Measurements from ENCODE around the gene LCLAT1.

LCLAT1 gene

GRCh38 chr2:30405260-30405605 is 41.8 kb upstream of the LCLAT1 start:
- no peak overlapping the region for H3K4me3 ChIP-seq (ENCODE audit: low read depth, low read length)
- no peaks in the 10 kb centered on the region for H3K4me1 ChIP-seq (ENCODE audit: control insufficient read depth, insufficient read depth, low read length)
- ChIA-PET POLR2A (no interaction called here), CTCF (interaction anchor here (0.5 kb wide), 1 partner anchor 263 kb away, joined by 4 read pairs; no protein-coding TSS in a partner anchor)
- no peak overlapping the region for H3K27ac ChIP-seq (ENCODE audit: extremely low read depth, low read depth, low read length)
- no peaks in the 10 kb centered on the region for H3K36me3 ChIP-seq (ENCODE audit: control insufficient read depth in 2 of 2, insufficient read depth in 1 of 2, low read length in 2 of 2)
- no peaks in the 10 kb centered on the region for H3K9me3 ChIP-seq (ENCODE audit: control insufficient read depth, insufficient read depth, low read depth, low read length)
- no peak for TF ChIP-seq ZBTB10 (tag by site-specific recombination; IDR thresholded peaks at IDR 0.05)
- no peak for TF ChIP-seq ZNF747 (tag by site-specific recombination; IDR thresholded peaks at IDR 0.05)
- TF ChIP-seq ZBTB49 (tag by site-specific recombination; IDR thresholded peaks at IDR 0.05; ENCODE audit: low read depth) = no peak
- no peak for TF ChIP-seq BCL6B (tag by site-specific recombination; IDR thresholded peaks at IDR 0.05)
- no peak for TF ChIP-seq ZNF184 (tag by site-specific recombination; IDR thresholded peaks at IDR 0.05)
- TF ChIP-seq MYNN (tag by site-specific recombination; IDR thresholded peaks at IDR 0.05; ENCODE audit: borderline replicate concordance) = no peak
- TF ChIP-seq ZBTB44 (tag by site-specific recombination; IDR thresholded peaks at IDR 0.05) = no peak
- TF ChIP-seq ZNF645 (tag by site-specific recombination; IDR thresholded peaks at IDR 0.05) = no peak

- Histone ChIP-seq H3K4me1 (ENCODE audit: control insufficient read depth, insufficient read depth, low read length) (no peaks in the 10 kb centered on the region), H3K36me3 (ENCODE audit: control insufficient read depth in 2 of 2, insufficient read depth in 1 of 2, low read length in 2 of 2) (no peaks in the 10 kb centered on the region), H3K9me3 (ENCODE audit: control insufficient read depth, insufficient read depth, low read depth, low read length) (no peaks in the 10 kb centered on the region), H3K4me3 (ENCODE audit: low read depth, low read length) (no peak overlapping the region), H3K27ac (ENCODE audit: extremely low read depth, low read depth, low read length) (no peak overlapping the region)
- ChIA-PET POLR2A (no interaction called here), CTCF (interaction anchor here (0.6 kb wide), 2 partner anchors 59 to 245 kb away, joined by 3 read pairs; no protein-coding TSS in a partner anchor)
- TF ChIP-seq SP2 (tag by site-specific recombination; IDR thresholded peaks at IDR 0.05) (no peak), ZSCAN5A (tag by site-specific recombination; IDR thresholded peaks at IDR 0.05) (no peak), ZNF664 (tag by site-specific recombination; IDR thresholded peaks at IDR 0.05) (no peak), ZNF600 (tag by site-specific recombination; IDR thresholded peaks at IDR 0.05) (no peak), ZFP41 (tag by site-specific recombination; IDR thresholded peaks at IDR 0.05; ENCODE audit: borderline replicate concordance) (no peak), ZNF514 (tag by site-specific recombination; IDR thresholded peaks at IDR 0.05) (no peak), ZBTB1 (tag by site-specific recombination; IDR thresholded peaks at IDR 0.05) (no peak), TSHZ1 (tag by site-specific recombination; IDR thresholded peaks at IDR 0.05; ENCODE audit: borderline replicate concordance) (no peak), ZNF350 (tag by site-specific recombination; IDR thresholded peaks at IDR 0.05) (no peak), ZNF747 (tag by site-specific recombination; IDR thresholded peaks at IDR 0.05) (no peak), ZNF24 (tag by site-specific recombination; IDR thresholded peaks at IDR 0.05) (no peak), GLI2 (tag by site-specific recombination; IDR thresholded peaks at IDR 0.05; ENCODE audit: borderline replicate concordance, low read depth) (no peak)
Observed at GRCh38 chr2:30406853-30407252, 40.2 kb upstream of the LCLAT1 start.

Data from HEK293 (cell line).